Measurements from ENCODE around the gene MYO7A.

GRCh38 chr11:77174559-77174958, 46.5 kb downstream of the MYO7A start:
- no peak for TF ChIP-seq CTCF (IDR thresholded peaks at IDR 0.05; ENCODE audit: low read length)
- no peak for TF ChIP-seq EZH2phosphoT487 (IDR thresholded peaks at IDR 0.05; ENCODE audit: low read length)

Measured in MM.1S (cell line).